SK-N-MC (cell line): ENCODE results near the gene ZNF543.

Source experiments
- DNase-seq: peaks from one replicate; pipeline ENCODE4 v3.0.0-alpha.2; 2011; ENCODE audit warnings: low read depth, low spot score
- H3K27ac ChIP-seq: fragments of 200-600 bp; sonication (generic); 2 replicates; pipeline ENCODE4 v1.5.1; 2016; ENCODE audit warnings: mixed run types
- H3K36me3 ChIP-seq: fragments of 200-600 bp; sonication (generic); 2 replicates; pipeline ENCODE4 v1.6.1; 2017; ENCODE audit warnings: antibody characterized with exemption, low read length, mixed read lengths; ENCODE audit not compliant: insufficient read depth
- H3K4me3 ChIP-seq: fragments of 200-600 bp; sonication (generic); 2 replicates; pipeline ENCODE4 v1.5.1; 2016
- H3K9ac ChIP-seq: fragments of 200-600 bp; sonication (generic); 2 replicates; pipeline ENCODE4 v1.8.0; 2017; ENCODE audit warnings: mixed run types, mixed read lengths; ENCODE audit not compliant: insufficient read length
- H3K9me3 ChIP-seq: fragments of 200-600 bp; sonication (generic); 2 replicates; pipeline ENCODE4 v1.6.1; 2017; ENCODE audit warnings: low read depth, mild to moderate bottlenecking, antibody characterized with exemption, low read length, moderate library complexity, mixed read lengths
- EZH2 ChIP-seq: fragments of 200-600 bp; sonication (generic); IDR thresholded peaks from one replicate; pipeline ENCODE4 v1.6.1; 2017; ENCODE audit warnings: antibody characterized with exemption
- FOXP2 ChIP-seq: optimal IDR thresholded peaks from 2 replicates; pipeline ENCODE3; 2011; ENCODE audit warnings: mild to moderate bottlenecking, moderate library complexity; ENCODE audit not compliant: insufficient read depth; ENCODE audit errors: extremely low read length, control extremely low read depth
- POLR2AphosphoS5 ChIP-seq: IDR thresholded peaks from 2 replicates; pipeline ENCODE4 v1.6.1; 2012; ENCODE audit warnings: mild to moderate bottlenecking, low read depth, low read length, borderline replicate concordance

The ZNF543 gene

GRCh38 chr19:57282011-57282643 lies 38.1 kb upstream of the ZNF543 start:
- Histone ChIP-seq H3K27ac (no peak overlapping the region), H3K9me3 (peaks cover 13% of the 10 kb centered on the region; the same call in 1 of the 2 replicates), H3K9ac (no peak overlapping the region), H3K4me3 (peak overlapping the region; percentile 82), H3K36me3 (peaks cover 56% of the 10 kb centered on the region)
- DNase-seq: no peak
- TF ChIP-seq POLR2AphosphoS5 (no peak), EZH2 (no peak), FOXP2 (no peak)

- peaks cover 99% of the 10 kb centered on the region for H3K36me3 ChIP-seq
- no peak for DNase-seq
- no peak overlapping the region for H3K4me3 ChIP-seq
- no peak overlapping the region for H3K9ac ChIP-seq
- peaks cover 67% of the 10 kb centered on the region for H3K9me3 ChIP-seq
- TF ChIP-seq FOXP2 (no peak), POLR2AphosphoS5 (no peak), EZH2 (no peak)
- no peak overlapping the region for H3K27ac ChIP-seq
Observed at GRCh38 chr19:57288373-57288772, 31.9 kb upstream of the ZNF543 start.

GRCh38 chr19:57290970-57291369 lies 29.3 kb upstream of the ZNF543 start:
- Histone ChIP-seq H3K27ac (no peak overlapping the region), H3K9me3 (peaks cover 76% of the 10 kb centered on the region), H3K36me3 (peaks cover 99% of the 10 kb centered on the region), H3K9ac (no peak overlapping the region), H3K4me3 (no peak overlapping the region)
- no peak for DNase-seq
- no peak for TF ChIP-seq POLR2AphosphoS5
- TF ChIP-seq EZH2: no peak
- no peak for TF ChIP-seq FOXP2

GRCh38 chr19:57292547-57292946 lies 27.7 kb upstream of the ZNF543 start:
- Histone ChIP-seq H3K36me3 (peaks cover 98% of the 10 kb centered on the region), H3K27ac (no peak overlapping the region), H3K9me3 (peaks cover 66% of the 10 kb centered on the region), H3K4me3 (no peak overlapping the region), H3K9ac (no peak overlapping the region)
- TF ChIP-seq EZH2 (no peak), POLR2AphosphoS5 (no peak), FOXP2 (no peak)
- no peak for DNase-seq

DNA sequence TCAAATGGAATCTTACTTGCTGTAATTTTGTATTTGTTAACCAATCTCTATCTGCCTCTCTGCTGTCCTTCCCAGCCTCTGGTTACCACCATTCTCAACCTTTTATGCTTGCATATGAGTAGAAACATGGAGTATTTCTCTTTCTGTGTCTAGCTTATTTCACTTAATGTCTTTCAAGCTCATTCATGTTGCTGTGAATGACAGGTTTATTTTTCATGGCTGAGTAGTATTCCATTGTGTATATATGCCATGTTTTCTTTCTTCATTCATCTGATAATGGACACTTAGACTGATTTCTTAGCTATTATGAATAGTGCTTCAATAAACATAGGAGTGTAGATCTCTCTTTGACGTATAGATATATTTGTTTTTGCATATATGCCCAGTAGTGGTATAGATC lies 26.6 kb upstream of the ZNF543 start:
- Histone ChIP-seq H3K9ac (no peak overlapping the region), H3K36me3 (peaks cover 98% of the 10 kb centered on the region), H3K27ac (no peak overlapping the region), H3K9me3 (peaks cover 61% of the 10 kb centered on the region), H3K4me3 (no peak overlapping the region)
- TF ChIP-seq EZH2 (no peak), FOXP2 (no peak), POLR2AphosphoS5 (no peak)
- no peak for DNase-seq

DNA sequence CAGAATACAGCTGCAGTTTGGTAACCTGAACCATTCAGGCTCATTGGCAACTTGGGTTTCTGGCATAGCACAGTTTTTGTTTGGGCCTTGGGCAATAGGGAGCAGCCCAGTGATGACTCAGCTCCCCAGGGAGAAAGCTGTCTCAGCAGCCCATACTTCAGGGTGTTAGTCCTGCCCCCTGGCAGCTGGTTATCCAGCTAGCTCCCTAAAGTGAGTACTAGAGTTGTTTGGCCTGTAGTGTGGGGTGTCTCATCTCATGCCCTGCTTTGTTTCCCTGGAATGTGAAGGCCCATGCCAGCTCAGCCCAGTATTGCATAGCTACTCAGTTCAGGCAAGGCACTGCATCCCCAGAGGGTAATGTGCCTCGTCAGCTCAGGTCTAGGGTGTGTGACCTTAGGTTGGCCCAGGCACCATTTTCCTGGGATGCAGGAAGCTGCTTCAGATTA lies 18.2 kb upstream of the ZNF543 start:
- no peak overlapping the region for H3K9ac ChIP-seq
- TF ChIP-seq EZH2 (no peak), POLR2AphosphoS5 (no peak)
- no peak overlapping the region for H3K4me3 ChIP-seq
- H3K9me3 ChIP-seq: 0 out of 2 replicates have a peak, but pooled peaks cover 9% of the 10 kb centered on the region
- no peak overlapping the region for H3K27ac ChIP-seq
- H3K36me3 ChIP-seq: peaks cover 69% of the 10 kb centered on the region
- no peak for DNase-seq

GRCh38 chr19:57302727-57303401 lies 17.4 kb upstream of the ZNF543 start:
- Histone ChIP-seq H3K4me3 (no peak overlapping the region), H3K9ac (no peak overlapping the region), H3K9me3 (0 out of 2 replicates have a peak, but pooled peaks cover 9% of the 10 kb centered on the region), H3K36me3 (peaks cover 60% of the 10 kb centered on the region), H3K27ac (no peak overlapping the region)
- DNase-seq: no peak
- TF ChIP-seq EZH2 (no peak), POLR2AphosphoS5 (no peak), FOXP2 (no peak)

- Histone ChIP-seq H3K4me3 (no peak overlapping the region), H3K36me3 (peaks cover 42% of the 10 kb centered on the region), H3K9ac (no peak overlapping the region), H3K9me3 (no peaks in the 10 kb centered on the region), H3K27ac (no peak overlapping the region)
- TF ChIP-seq POLR2AphosphoS5 (no peak), EZH2 (no peak)
- no peak for DNase-seq
Observed at GRCh38 chr19:57305056-57305455, 15.2 kb upstream of the ZNF543 start.
